Heart right ventricle (tissue), 16 donors: ENCODE measurements around the gene CREBRF. TPM values are rescaled to one million over a fixed set of nuclear protein-coding genes. Genes with fewer than 3 reads are reported as not detected.
"Not testable (repeated sequence)": the region's sequence is repeated elsewhere in the genome, so short reads cannot be mapped to it uniquely, and the experiment has no call there.

Experiments
- ATAC-seq, 8 donors: fragments of 200-7000 bp; cut with Tn5 transposase; one replicate each; pipeline ENCODE4 v1.9.1; 2020; ENCODE audit warnings: mild to moderate bottlenecking in 8 of 8, moderate library complexity in 8 of 8, moderate number of reproducible peaks in 1 of 8
- DNase-seq, 2 donors: peaks; one replicate each; pipeline ENCODE4 v3.0.0-alpha.2; 2020
- H3K27ac ChIP-seq, 10 donors: fragments of 200-600 bp; sonication (generic) in 2 of 10; one replicate each; pipeline versions ENCODE4 v1.5.0 to v1.8.0; 2020 to 2022; ENCODE audit warnings: mild to moderate bottlenecking in 3 of 10
- H3K27me3 ChIP-seq, 7 donors: fragments of 200-600 bp; one replicate each; pipeline ENCODE4 v1.8.0; 2021 to 2022; ENCODE audit warnings: mild to moderate bottlenecking in 2 of 7
- H3K36me3 ChIP-seq, 9 donors: fragments of 200-600 bp; sonication (generic) in 1 of 9; one replicate each; pipeline versions ENCODE4 v1.5.0 to v1.8.0; 2020 to 2022; ENCODE audit warnings: mild to moderate bottlenecking in 2 of 9
- H3K4me1 ChIP-seq, 9 donors: fragments of 200-600 bp; sonication (generic) in 1 of 9; one replicate each; pipeline versions ENCODE4 v1.5.0 to v1.8.0; 2020 to 2022; ENCODE audit warnings: mild to moderate bottlenecking in 4 of 9
- H3K4me3 ChIP-seq, 10 donors: fragments of 200-600 bp; sonication (generic) in 2 of 10; one replicate each; pipeline versions ENCODE4 v1.5.0 to v1.8.0; 2020 to 2022; ENCODE audit warnings: mild to moderate bottlenecking in 7 of 10, moderate library complexity in 2 of 10
- H3K9me3 ChIP-seq, 11 donors: fragments of 200-600 bp in 10 of 11; sonication (generic) in 2 of 11; one replicate each; pipeline versions ENCODE4 v1.5.0 to v1.8.0; 2013 to 2022; ENCODE audit warnings: mild to moderate bottlenecking in 2 of 11, control low read depth in 1 of 11, moderate library complexity in 1 of 11
- CTCF ChIP-seq, 9 donors: fragments of 200-600 bp; sonication (generic) in 2 of 9; IDR thresholded peaks; one replicate each; pipeline versions ENCODE4 v1.5.0 to v1.8.0; 2021 to 2022; ENCODE audit warnings: antibody characterized with exemption in 9 of 9, mild to moderate bottlenecking in 5 of 9, moderate library complexity in 1 of 9
- WGBS, 2 donors: extraction: QIAGEN DNeasy Blood & Tissue Kit; methylation state at CpG; one replicate each; pipeline ENCODE4 v1.1.7; 2013; ENCODE audit warnings: inconsistent platforms in 1 of 2; 5-methylcytosine and 5-hydroxymethylcytosine counted together
- intact Hi-C, 10 donors: fragments of 100-400 bp; cut with DNase I; formaldehyde crosslinking; loops; one replicate each; pipeline versions ENCODE4 v1.11.1 to v1.14.2; 2022
- polyA plus RNA-seq, 2 donors: library from polyadenylated mRNA; stranded (reverse); fragments of 200-250 nt; gene quantifications; one replicate each; pipeline ENCODE4 v1.2.3, GENCODE V29; 2013
- total RNA-seq, 10 donors: library from RNA; stranded (reverse); fragmentation: NEBNext Ultra II Directional in 3 of 10; extraction: Animal tissue kit (Norgen Biotek cat#: 25700) in 3 of 10; gene quantifications; one replicate each; pipeline versions ENCODE4 v1.2.1 to v1.2.4, GENCODE V29; 2021 to 2023
- donor health status: Arrhythmogenic right ventricular cardiomyopathy.
- donor health status: ischemic (EF 13 %, LVEDD 7.1; RV severe dilation, severe dysfunction).
- donor health status: healthy with polysubstance abuse.
- donor health status: DM: no; HTN: yes; CAD: no.
- donor health status: DM: no; HTN: no; CAD: no.
- donor health status: ischemic (EF 25% LVEDD 6.9; RV normal size, moderate dysfunction).
- donor health status: ischemic (EF 25% LVEDD 5.7; RV mildly dilated, moderate dysfunction).
- donor health status: healthy.
- donor health status: DM: yes; HTN: yes; CAD: no.
- donor health status: Ischemic cardiomyopathy.
- donor health status: ischemic (EF 35%, LVEDD 5.7; RV mildly dilated, moderate dysfunction).
- donor health status: nonischemic (EF 11% LVEDD 7.7; RV severe dilation, severe dysfunction).
- donor health status: DM: yes; HTN: yes; CAD: no.
- donor health status: PGD.
- donor health status: ischemic (EF 29% LVEDD 5.4; RV normal size, mild dysfunction).
- donor health status: nonischemic (EF 23%, LVEDD 6.1; RV moderate dilation, normal function).

Gene CREBRF
- total and polyA plus RNA-seq, 12 donors = 1.5 to 31.1 (median 27.7) TPM

GRCh38 chr5:173028811-173029327 is 27.3 kb upstream of the CREBRF start:
- WGBS, 2 donors = 72 to 78% methylated on average over 4 of the region's 4 CpGs
- Histone ChIP-seq H3K4me3 (no peak overlapping the region), H3K36me3 (peaks cover 0 to 18% (median 0%) of the 10 kb centered on the region in 9 donors), H3K9me3 (no peaks in the 10 kb centered on the region), H3K27ac (peak overlapping the region; percentile 6 to 83 (median 69)), H3K4me1 (peaks cover 14 to 44% (median 36%) of the 10 kb centered on the region in 9 donors), H3K27me3 (no peaks in the 10 kb centered on the region)
- ATAC-seq = peak in 2 of 8 donors; percentile 30 to 32
- TF ChIP-seq CTCF (IDR thresholded peaks at IDR 0.05) = no peak
- intact Hi-C loops = no loop called here
- no peak for DNase-seq

- Histone ChIP-seq H3K27ac (peak overlapping the region; percentile 6 to 83 (median 69)), H3K36me3 (peaks cover 0 to 22% (median 3%) of the 10 kb centered on the region in 9 donors), H3K4me3 (no peak overlapping the region), H3K9me3 (no peaks in the 10 kb centered on the region), H3K4me1 (peaks cover 14 to 45% (median 36%) of the 10 kb centered on the region in 9 donors), H3K27me3 (no peaks in the 10 kb centered on the region)
- TF ChIP-seq CTCF (IDR thresholded peaks at IDR 0.05) = no peak
- ATAC-seq = peak in 7 of 8 donors; percentile 16 to 83 (median 73)
- peak in 1 of 2 donors; percentile 37 for DNase-seq
- 11 to 15% methylated on average over 5 of the region's 5 CpGs for WGBS, 2 donors
- intact Hi-C loops = no loop called here
These were observed 26.6 kb upstream of the CREBRF start for GRCh38 chr5:173029499-173029921.

GRCh38 chr5:173032096-173032495 is 24.1 kb upstream of the CREBRF start:
- H3K9me3 ChIP-seq, ATAC-seq, intact Hi-C loops, DNase-seq, H3K27ac ChIP-seq, H3K4me3 ChIP-seq, H3K27me3 ChIP-seq: not testable (repeated sequence)
- WGBS, 2 donors = 99% methylated on average over 3 of the region's 3 CpGs
- Histone ChIP-seq H3K36me3 (peaks cover 0 to 23% (median 8%) of the 10 kb centered on the region in 9 donors), H3K4me1 (peaks cover 14 to 66% (median 47%) of the 10 kb centered on the region in 9 donors)

GRCh38 chr5:173032730-173033129 is 23.4 kb upstream of the CREBRF start:
- DNase-seq (no peak), ATAC-seq (no peak)
- Histone ChIP-seq H3K4me3 (no peak overlapping the region), H3K27me3 (no peaks in the 10 kb centered on the region), H3K36me3 (peaks cover 0 to 23% (median 8%) of the 10 kb centered on the region in 9 donors), H3K9me3 (no peaks in the 10 kb centered on the region), H3K27ac (no peak overlapping the region), H3K4me1 (peaks cover 14 to 68% (median 46%) of the 10 kb centered on the region in 9 donors)
- intact Hi-C loops = no loop called here
- no peak for TF ChIP-seq CTCF (IDR thresholded peaks at IDR 0.05)
- 98% methylated on average over 3 of the region's 3 CpGs for WGBS, 2 donors

- H3K9me3 ChIP-seq = no peaks in the 10 kb centered on the region
- H3K27ac ChIP-seq = peak overlapping the region in 2 of 10 donors; percentile 8 to 87
- peaks cover 0 to 23% (median 8%) of the 10 kb centered on the region in 9 donors for H3K36me3 ChIP-seq
- peaks cover 9 to 56% (median 34%) of the 10 kb centered on the region in 9 donors for H3K4me1 ChIP-seq
- H3K4me3 ChIP-seq = no peak overlapping the region
- TF ChIP-seq CTCF (IDR thresholded peaks at IDR 0.05) = no peak
- WGBS, 2 donors = 81 to 84% methylated on average over 6 of the region's 6 CpGs
- no peak for DNase-seq
- H3K27me3 ChIP-seq = no peaks in the 10 kb centered on the region
- no peak for ATAC-seq
- intact Hi-C loops = no loop called here
These were observed 22.2 kb upstream of the CREBRF start for GRCh38 chr5:173033923-173034322.
